HG02938 (cell line): ENCODE measurements around the gene GRK3.

Experiments used
- ATAC-seq: cut with Tn5 transposase; IDR thresholded peaks from one replicate; pipeline ENCODE4 v1.9.1; 2021; ENCODE audit warnings: mild to moderate bottlenecking, moderate library complexity; ENCODE audit not compliant: unreplicated experiment

Gene GRK3

DNA sequence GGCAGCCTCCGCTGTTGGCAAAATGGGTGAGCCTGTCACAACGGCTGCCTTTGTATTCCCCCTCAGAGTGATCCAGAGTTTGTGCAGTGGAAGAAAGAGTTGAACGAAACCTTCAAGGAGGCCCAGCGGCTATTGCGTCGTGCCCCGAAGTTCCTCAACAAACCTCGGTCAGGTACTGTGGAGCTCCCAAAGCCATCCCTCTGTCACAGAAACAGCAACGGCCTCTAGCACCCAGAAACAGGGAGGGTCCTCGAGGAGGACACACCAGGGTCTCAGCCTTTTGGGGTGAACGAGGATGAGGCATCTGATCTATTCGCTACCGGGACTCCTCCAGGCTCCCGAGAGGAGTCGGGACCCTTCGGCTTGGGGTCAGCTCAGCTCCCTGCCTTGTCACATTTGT, 157.7 kb downstream of the GRK3 start:
- no peak for ATAC-seq

DNA sequence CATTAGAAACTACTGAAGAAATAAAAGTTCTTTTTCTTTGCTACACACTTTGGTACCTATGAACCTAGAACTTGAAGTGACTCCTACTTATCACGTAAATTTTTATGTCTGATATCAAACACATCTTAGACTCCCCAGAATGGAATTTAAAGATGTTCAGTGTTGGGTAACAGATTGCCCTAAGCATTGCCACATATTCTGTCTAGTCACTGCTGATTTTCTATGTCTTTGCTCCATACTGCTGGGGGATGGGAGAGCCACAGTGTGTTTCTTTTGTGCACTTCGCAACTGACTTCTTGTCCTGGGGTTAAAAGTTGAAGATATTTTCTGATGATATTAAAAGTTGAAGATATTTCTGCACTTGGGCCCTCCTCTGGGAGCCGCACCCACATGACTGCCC, 158.2 kb downstream of the GRK3 start:
- no peak for ATAC-seq

DNA sequence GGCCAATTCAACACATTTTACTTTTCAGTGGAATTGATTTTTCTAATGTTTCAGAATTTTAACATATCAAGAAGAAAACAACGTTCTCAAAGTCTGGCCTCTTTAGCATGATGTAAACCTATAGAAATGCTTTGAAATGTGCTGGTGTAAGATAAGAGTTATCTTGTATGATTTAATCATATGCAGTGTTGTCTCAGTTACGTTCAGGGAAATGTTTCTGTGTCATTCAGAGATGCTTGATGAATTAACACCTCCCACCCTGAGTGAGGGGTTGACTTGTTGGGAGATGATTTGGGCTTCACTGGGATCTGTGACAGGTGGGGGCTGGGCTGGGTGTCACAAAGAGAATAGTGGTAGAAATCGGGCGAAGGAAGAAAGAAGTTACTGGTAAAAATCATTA, 161.8 kb downstream of the GRK3 start:
- ATAC-seq = no peak

DNA sequence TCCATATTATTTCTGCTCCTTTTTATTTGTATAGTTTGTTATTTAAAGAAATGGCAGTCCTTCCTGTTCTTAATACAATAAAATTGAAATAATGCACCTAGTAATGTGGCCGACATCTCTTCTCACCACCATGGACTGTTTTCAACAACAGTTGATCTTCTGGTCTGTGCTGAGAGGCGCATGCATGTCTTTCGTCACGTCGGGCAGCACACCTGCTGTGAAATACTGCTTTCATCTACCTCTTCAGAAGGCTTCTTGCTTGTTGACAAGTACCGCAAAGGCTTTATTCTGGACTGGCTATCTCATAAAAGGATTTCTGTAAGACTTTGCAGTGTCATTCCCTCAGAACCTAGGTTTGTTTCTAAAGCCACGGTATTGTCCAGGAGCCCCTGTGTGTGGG, 163.6 kb downstream of the GRK3 start:
- ATAC-seq = no peak

DNA sequence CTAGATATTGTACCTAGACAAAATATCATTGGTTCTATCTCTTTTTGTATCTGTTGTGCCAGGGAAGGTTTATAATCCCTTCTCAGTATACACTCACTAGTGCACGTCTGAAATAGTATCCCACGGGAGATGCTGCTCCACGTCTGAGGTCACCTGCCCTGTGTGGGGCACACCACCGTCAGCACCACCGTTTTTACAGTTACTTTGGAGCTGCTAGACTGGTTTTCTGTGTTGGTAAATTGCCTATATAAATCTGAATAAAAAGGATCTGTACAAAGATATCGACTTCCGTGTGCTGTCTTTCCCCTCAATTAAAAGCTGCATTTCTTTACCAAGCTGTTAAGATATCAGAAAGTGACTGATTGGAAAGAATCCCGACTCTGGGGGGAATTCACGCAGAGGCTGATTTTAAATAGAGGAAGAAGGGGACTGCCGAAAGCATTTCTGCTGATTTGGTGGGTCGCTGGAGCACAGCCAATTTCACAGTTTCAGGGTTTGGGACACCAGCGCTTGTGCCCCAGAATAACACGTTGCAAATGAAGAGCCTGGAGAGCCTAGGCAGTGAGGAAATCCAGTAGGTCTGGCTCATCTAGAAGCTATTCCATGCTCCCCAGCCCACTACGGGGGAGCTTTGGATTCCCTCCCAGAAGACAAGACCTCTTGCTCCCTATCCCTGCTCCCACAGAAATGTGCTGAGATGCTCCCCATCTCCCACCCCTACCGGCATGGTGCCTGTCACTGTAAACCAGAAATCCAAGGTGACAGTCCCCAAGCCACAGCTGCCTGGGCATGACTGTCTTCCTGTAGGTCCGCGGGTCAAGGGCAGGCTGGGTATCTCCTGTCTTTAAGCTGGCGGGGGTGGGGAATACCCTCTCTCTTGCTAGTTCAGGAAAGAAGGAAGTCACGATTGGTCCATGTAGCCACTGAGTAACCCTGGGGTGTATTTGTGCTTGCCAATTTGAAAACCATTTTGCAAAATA, 164.8 kb downstream of the GRK3 start:
- ATAC-seq = no peak

DNA sequence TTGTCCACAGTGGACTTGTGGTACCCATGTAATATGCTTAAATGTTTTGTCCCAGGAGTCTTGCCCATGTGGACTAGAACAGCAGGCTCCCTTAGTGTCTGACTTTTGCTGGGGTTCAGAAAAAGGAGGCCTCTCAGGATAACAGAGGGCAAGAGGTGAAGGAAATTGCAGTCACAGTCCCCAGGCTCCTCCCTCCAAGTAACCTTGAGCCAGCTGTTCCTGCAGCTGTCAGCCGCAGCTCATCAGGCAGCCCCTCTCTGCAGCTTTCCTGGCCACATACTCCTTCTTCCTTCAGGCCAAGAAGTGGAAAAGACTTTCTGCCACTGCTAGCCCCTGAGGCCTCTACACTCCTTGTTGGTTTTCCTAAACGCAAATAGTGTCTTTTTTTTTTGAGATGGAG, 171.2 kb downstream of the GRK3 start:
- no peak for ATAC-seq

DNA sequence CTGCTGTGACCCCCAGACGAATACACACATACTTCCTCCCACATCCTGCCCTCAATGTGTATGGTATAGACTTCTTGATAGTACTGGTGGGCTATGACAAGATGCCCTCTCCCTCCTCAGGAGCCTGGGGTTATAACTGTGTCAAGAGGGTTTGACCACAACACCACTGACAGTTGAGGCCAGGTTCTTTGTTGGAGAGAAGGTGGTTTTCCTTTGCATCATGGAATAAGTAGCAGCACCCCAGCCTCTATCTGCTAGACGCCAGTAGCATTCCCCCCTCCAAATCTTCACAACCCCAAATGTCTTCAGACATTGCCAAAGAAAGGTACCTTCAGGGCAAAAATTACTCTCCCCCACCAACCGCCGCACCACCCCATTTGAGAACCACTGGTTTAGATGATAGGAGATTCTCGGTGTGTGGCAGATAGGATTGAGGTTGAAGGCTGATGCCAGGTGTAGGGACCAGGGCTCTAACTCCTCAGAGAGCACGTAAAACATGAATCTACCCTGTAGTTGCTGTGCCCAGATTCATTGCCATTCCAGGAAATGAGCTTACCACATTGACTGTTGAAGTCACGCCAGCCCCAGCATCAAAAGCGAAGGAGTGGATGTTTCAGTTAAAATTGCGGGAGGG, 172.0 kb downstream of the GRK3 start:
- no peak for ATAC-seq

DNA sequence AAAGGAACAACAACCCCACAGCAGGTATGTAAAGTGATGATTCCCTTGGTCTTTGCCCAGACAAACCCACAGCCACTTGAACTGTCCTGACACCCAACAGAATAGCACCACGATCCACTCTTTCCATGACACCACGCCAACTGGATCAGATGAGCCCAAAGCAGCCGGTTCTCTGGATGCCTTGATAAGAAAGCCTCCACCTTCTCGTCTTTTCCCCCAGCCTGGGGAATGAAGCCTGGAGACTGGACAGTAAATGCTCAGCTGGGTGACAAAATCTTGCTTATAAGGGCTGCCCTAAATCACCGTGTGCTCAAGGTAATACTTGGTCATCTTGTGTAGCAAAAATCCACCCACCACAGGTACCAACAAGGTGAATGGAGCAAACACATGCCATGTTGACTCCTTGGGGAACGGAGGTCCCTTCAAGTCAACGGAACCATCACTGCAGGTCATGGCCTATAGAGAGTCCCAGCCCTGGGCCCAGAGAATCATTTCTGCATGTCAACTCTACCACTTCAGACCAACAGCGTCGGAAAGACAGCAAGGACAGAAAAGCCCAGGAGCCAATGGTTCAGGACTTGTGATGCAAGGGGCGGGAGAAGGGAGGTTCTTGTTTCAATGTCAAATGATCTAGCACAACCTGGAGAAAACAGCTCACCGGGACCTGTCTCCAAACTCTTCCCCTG, 175.3 kb downstream of the GRK3 start:
- ATAC-seq = no peak

DNA sequence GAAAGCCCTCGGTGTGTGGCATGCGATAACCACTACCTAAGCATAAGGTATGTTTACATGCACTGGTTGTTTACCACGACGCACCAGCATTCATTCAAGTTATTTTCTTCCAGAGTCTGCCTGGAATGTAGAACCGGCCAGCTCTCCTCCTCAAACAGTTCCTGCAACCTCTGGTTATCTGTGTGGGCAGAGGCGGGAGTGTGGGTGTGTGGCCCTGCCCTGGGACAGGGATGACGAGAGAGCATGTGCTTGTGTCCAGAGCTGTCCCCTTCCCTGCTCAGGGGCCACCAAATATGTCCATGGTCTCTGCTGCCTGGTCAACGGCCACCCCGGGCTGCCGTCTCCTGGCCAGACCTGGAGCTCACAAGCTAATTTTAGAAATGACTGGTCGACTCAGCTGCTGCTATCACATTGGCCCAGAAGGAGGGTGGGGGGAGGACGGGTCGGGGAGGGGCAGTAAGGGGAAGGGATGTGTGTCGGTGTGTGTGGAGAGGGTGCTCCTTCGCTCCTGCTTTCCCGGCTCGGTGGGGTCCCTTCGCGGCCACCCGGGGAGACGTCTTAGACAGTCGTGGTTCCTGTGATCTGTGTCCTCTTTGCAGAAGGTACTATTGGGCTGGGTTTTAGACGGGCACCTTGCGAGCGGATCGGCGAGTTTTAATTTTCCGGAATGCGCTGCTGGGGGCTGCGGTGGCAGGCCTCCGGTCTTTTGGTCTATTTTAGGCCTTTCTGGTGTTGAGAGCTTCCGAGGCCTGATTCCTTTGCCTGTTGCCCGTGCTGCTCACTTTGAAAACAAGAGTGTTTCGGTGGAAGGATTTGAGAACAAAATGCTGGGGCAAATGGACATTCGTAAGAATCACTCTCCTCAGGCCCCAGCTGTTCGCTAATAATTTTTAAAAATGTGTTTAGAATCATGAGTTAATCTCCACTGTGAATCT, 177.5 kb downstream of the GRK3 start, which contains the start of gene MYO18B:
Gene MYO18B, plus strand, starts transcription at position 497 of the 935 bp plus-strand sequence. CDS start 18,905 bp downstream, outside the sequence.
- no peak for ATAC-seq

DNA sequence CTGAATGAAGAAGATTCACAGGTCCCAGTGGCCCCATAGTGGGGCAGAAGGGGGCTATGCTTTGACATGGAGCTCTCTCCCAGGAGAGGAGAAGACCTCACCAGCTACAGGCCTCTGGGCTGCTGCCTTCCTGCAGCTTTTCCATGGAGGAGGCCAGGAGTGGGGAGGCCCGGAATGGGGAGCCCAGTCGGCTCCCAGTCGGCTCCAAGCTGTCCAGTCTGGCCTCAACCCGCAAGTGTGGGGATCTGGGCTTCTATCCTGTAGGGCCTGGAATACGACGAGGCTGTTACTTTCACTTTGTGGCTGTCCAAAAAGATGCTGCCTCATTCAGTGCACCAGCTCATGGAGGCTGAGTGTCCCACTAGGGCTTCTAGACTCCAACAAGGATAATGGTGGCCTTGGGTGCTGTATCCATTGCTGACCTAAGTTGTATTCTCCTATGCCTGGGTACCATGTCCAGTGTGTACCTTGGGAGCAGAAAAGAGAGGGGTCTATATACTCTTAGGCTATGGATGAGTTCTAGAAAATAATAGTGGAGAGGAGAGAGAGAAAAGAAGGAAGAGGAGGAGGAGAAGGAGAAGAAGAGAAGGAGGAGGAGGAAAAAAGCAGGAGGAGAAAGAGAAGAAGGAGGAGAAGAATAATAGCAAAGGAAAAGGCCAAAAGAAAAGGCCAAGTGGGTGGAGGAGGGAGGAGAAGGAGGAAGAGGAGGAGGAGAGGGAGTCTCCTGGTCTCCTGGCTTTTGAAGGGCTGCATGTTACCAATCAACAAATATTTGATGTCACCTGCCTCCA, 178.6 kb downstream of the GRK3 start:
- ATAC-seq = no peak

DNA sequence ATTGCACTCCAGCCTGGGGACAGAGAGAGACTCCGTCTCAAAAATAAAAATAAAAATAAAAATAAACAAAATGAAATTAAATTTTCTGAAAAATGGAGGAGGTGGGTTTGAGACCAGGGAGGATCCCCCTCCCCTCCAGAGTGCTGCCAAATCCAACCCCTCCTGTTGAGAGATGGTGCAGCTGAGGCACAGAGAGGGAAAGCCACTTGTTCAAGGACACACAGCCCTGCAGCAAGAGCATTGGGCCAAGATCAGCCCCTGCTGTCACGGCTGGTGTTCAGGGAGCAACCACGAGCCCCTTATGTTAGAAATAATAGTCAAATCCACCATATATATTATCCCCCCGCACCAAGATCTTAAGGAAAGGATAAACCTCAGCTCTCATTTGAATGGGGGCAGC, 180.2 kb downstream of the GRK3 start:
- no peak for ATAC-seq

DNA sequence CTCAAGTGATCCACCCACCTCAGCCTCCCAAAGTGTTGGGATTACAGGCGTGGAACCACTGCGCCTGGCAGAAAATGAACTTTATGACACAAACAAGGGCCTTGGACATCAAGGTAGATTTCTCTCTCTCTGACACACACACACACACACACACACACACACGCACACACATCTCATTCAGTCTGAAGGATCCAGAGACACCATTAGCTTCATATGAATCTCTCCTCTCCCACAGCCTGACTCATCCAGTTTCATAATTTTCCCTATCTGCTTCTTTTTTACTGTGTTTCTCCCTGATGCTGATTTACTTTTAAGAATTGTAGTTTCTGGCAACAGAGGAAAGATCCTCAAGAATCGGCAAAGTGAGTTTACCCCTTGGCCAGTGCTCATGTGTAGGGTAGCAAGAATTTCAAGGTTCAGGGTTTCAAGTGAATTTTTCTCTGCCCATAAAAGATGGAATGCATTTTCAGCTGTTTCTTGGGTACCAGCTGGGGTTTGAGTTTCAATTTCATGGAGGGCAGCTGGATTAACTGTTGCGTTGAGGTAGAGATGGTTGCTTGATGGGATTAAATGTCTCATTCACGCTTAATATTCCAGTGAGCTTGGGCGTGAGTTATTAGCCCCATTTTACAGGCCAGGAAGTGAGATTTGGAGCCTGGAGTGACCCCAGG, 181.0 kb downstream of the GRK3 start:
- ATAC-seq = no peak

DNA sequence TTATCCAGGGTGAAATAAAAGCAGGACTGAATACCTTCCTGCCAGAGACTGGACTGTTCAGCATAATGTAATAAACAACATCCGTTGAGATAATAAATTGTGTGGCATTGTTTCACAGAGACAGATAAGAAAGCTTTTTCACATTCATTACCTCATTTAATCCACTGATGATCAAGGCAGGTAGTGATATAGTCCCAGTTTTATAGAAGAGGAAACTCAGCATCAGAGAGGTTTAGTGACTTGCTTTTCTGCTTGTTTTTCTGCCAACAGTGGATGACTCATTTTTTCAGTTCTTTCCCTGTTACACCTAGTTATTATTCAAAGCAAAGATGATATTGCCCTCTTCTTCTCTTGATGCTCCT, 181.5 kb downstream of the GRK3 start:
- no peak for ATAC-seq

DNA sequence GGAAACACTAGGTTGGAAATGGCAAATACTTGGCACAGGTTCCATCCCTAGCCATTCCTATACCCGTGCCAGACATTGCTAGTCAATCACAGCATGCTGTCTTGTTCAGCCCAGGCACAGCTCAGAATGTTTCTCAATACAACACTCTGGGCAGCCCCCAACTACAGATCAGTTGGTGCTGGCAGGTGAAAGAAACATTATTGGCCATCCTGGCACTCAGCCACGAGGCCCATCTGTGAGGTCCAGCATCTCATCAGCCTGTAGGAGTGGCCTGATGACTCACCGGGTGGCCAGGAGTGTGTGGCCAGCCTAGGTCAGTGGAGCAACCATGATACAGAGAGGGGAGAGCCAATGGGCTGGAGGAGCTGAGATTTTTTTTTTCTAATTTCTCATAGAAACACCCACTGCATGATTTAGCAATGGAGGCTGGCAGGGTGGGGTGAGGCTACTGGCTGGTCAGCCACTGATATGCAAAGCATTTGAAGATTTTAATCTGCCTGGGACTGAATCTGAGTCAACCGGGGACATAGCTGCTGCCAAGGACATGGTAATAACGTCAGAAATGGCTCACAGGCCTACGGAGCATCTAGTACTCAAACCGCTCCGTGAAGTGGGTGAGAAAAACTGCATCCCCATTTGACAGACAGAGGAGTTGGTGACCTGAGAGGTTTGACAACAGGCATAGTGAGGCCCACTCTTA, 182.9 kb downstream of the GRK3 start:
- no peak for ATAC-seq

DNA sequence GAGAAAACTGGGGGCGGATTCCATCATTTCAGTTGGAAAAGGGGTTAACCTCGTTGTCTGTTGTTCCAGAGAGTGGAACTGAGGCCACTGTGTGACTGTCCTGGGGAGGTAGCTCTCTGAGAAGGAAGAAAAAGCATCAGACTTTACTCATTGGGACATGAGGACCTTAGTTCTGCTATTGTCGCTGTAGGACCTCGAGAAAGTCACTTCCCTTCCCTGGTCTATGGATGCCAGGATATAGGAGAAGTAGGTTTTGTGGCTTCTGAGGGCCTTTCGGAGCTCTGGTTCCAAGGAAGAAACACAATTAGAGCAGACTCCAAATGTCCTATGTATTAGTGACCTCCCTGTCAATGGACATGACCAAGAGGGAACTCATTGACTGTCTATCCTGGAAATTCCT, 183.7 kb downstream of the GRK3 start:
- no peak for ATAC-seq

DNA sequence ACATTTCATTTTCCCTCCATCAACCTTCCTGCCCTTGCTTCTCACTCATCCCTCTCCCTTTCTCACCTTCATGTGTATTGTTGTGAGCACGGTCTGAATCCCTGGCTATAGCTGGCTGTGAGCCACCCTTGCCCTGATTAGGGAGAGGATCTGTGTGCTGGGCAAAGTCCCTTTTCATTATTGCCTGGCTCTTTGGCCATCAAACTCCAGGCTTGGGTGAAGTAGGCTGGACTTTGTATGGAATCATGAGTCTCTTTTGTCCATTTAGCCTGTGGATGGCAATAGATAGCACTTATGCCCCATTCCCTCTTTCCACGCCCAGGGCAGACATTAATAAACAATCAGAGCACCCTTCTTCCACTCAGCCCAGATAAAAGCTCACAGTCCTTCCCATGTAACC, 184.2 kb downstream of the GRK3 start:
- ATAC-seq = no peak

DNA sequence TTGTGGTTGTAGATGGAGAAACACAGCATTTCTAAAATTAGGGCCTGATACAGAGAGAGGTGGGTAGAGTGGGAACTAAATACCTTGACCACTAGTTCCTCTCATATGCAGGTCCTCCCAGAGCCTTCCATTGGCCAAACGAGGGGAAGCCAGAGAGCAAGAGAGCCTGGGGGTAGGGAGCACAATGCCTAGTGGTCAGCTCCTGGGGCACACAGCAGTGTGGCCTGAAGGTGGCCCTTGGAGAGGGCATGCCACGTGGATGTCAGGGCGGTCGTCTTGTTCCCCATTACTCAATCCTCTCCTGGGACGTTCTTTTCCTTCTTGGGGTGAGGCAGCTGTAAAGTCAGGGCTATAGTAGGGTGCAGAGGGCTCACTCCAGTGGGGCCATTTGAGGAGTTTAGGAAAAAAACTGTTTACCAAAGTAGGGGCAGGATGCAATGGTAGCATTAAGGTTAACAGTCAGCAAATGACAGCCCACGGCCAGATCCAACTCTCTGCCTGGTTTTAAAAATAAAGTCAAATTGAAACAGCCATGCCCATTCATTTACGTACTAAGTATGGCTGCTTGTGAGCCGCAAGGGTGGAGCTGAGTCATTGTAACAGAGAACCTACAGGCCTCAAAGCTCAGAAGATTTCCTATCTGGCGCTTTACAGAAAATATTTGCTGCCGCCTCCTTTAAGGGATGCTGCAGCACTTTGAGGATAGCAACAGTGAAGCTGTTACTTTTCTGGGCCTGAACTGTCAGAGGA, 185.1 kb downstream of the GRK3 start:
- ATAC-seq = no peak

DNA sequence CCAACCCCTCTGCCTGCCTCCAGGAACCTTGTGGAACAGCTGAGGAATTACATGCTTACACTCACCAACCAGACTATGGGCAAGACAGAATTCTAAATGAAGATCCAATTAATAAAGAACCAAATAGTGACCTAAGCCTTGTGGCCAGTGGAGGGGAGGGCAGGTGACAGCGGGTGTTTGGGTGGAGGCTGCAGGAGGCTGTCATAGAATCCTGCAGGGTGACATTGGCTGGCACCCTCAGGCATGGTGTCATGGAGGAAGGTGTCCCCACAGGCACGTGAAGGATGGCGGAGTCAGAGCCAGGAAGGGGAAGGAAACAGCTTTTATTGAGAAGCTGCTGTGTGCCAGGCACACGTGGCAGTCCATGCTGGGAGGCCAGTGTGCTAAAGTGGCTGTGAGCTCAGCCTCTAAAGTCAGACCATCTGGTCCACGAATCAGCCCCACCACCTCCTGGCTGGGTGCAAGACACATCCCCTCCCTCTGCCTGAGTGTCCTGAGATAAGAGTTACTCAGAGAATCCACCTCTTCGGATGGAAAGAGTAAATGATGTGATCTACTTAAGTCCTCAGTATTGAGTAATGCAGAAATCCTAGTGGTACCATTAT, 186.2 kb downstream of the GRK3 start:
- ATAC-seq = no peak
